ENCODE data around the gene ARL11.

Gene ARL11

DNA sequence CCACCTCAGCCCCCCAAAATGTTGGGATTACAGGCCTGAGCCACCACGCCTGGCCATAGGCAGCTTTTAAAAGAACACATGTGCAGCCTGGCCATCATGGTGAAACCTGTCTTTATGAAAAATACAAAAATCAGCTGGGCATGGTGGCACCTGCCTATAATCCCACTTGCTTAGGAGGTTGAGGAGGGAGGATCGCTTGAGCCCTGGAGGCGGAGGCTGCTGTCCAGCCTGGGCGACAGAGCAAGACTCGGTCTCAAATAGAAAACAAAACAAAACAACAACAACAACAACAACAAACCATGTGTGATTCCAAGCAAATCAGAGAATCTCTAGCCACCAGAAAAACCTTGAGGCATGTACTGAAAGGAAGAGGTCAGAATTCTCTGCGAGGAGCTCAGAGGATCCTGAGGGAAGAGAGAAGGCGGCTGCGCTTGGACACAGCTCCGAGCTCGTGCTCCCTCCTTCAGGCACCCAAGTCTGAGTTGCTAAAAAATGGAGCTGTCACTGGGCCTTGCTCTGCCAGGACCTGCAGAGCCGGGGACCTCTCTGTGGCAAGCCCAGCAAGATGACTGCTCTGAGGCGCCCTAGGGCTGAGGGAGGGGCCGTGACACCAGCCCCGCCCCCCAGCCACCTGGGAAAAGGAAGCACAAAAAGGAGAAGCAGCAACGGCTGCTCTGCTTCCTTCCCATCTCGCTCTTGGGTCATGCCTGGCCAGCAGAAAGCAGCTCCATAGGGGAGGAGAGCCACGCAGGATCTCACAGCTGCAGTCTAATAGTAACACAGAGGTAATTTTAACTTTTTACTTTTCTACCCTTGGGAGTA is at the start of gene ARL11:
Gene ARL11 (plus strand): TSS at position 677 of the 822 bp plus-strand sequence. CDS start 1,941 bp downstream, outside the sequence.
- Histone ChIP-seq H3K36me3 (replicated peaks; ENCODE audit: low read depth, low read length) (peaks cover 9% of the 10 kb centered on the region), H4K20me1 (ENCODE audit: insufficient read depth, low read length) (no peaks in the 10 kb centered on the region), H3K9ac (ENCODE audit: low read length) (peak within 1 kb of the TSS; percentile 69), H3K4me1 (ENCODE audit: low read length) (peaks cover 15% of the 10 kb centered on the region), H3K27me3 (ENCODE audit: low read depth, low read length) (no peaks in the 10 kb centered on the region), H3K4me3 (ENCODE audit: low read length) (peak within 1 kb of the TSS; percentile 77), H3K4me2 (ENCODE audit: low read length) (peak within 1 kb of the TSS; percentile 62), H3K9me3 (ENCODE audit: insufficient read depth, low read length) (no peaks in the 10 kb centered on the region), H3K27ac (ENCODE audit: low read length) (peak within 1 kb of the TSS; percentile 24), H2AFZ (ENCODE audit: low read depth, low read length) (peak within 1 kb of the TSS; percentile 88), H3K79me2 (ENCODE audit: low read length) (peaks cover 11% of the 10 kb centered on the region)
- TF ChIP-seq CTCF (IDR thresholded peaks at IDR 0.05; ENCODE audit: low read depth, low read length), result no peak
- TF ChIP-seq EZH2phosphoT487 (IDR thresholded peaks at IDR 0.05; ENCODE audit: low read depth), result no peak

GRCh38 chr13:49579501-49579900 is 48.8 kb upstream of the ARL11 start:
- H3K79me2 ChIP-seq (ENCODE audit: low read length), result 0 out of 2 replicates have a peak, but pooled peaks cover 3% of the 10 kb centered on the region
- no peak overlapping the region for H3K9ac ChIP-seq (ENCODE audit: low read length)
- no peak overlapping the region for H3K4me2 ChIP-seq (ENCODE audit: low read length)
- H3K4me3 ChIP-seq (ENCODE audit: low read length), result no peak overlapping the region
- no peaks in the 10 kb centered on the region for H3K27me3 ChIP-seq (ENCODE audit: low read depth, low read length)
- H4K20me1 ChIP-seq (ENCODE audit: insufficient read depth, low read length), result no peaks in the 10 kb centered on the region
- H2AFZ ChIP-seq (ENCODE audit: low read depth, low read length), result no peak overlapping the region
- H3K9me3 ChIP-seq (ENCODE audit: insufficient read depth, low read length), result no peaks in the 10 kb centered on the region
- H3K27ac ChIP-seq (ENCODE audit: low read length), result no peak overlapping the region
- peaks cover 9% of the 10 kb centered on the region for H3K4me1 ChIP-seq (ENCODE audit: low read length)
- H3K36me3 ChIP-seq (replicated peaks; ENCODE audit: low read depth, low read length), result peaks cover 7% of the 10 kb centered on the region
- TF ChIP-seq EZH2phosphoT487 (IDR thresholded peaks at IDR 0.05; ENCODE audit: low read depth) (no peak), CTCF (IDR thresholded peaks at IDR 0.05; ENCODE audit: low read depth, low read length) (no peak)

GRCh38 chr13:49580980-49581680 is 47.2 kb upstream of the ARL11 start:
- Histone ChIP-seq H3K27me3 (ENCODE audit: low read depth, low read length) (no peaks in the 10 kb centered on the region), H2AFZ (ENCODE audit: low read depth, low read length) (no peak overlapping the region), H4K20me1 (ENCODE audit: insufficient read depth, low read length) (no peaks in the 10 kb centered on the region), H3K79me2 (ENCODE audit: low read length) (0 out of 2 replicates have a peak, but pooled peaks cover 7% of the 10 kb centered on the region), H3K36me3 (replicated peaks; ENCODE audit: low read depth, low read length) (peaks cover 7% of the 10 kb centered on the region), H3K9ac (ENCODE audit: low read length) (no peak overlapping the region), H3K9me3 (ENCODE audit: insufficient read depth, low read length) (no peaks in the 10 kb centered on the region), H3K4me1 (ENCODE audit: low read length) (peaks cover 12% of the 10 kb centered on the region), H3K27ac (ENCODE audit: low read length) (no peak overlapping the region), H3K4me3 (ENCODE audit: low read length) (no peak overlapping the region), H3K4me2 (ENCODE audit: low read length) (no peak overlapping the region)
- TF ChIP-seq EZH2phosphoT487 (IDR thresholded peaks at IDR 0.05; ENCODE audit: low read depth) (no peak), CTCF (IDR thresholded peaks at IDR 0.05; ENCODE audit: low read depth, low read length) (no peak)

- TF ChIP-seq EZH2phosphoT487 (IDR thresholded peaks at IDR 0.05; ENCODE audit: low read depth) (no peak), CTCF (IDR thresholded peaks at IDR 0.05; ENCODE audit: low read depth, low read length) (no peak)
- Histone ChIP-seq H4K20me1 (ENCODE audit: insufficient read depth, low read length) (no peaks in the 10 kb centered on the region), H3K79me2 (ENCODE audit: low read length) (0 out of 2 replicates have a peak, but pooled peaks cover 7% of the 10 kb centered on the region), H3K9me3 (ENCODE audit: insufficient read depth, low read length) (no peaks in the 10 kb centered on the region), H3K4me2 (ENCODE audit: low read length) (peak overlapping the region; percentile 96), H2AFZ (ENCODE audit: low read depth, low read length) (peak overlapping the region; percentile 99), H3K4me1 (ENCODE audit: low read length) (peaks cover 15% of the 10 kb centered on the region), H3K4me3 (ENCODE audit: low read length) (peak overlapping the region; percentile 93), H3K27me3 (ENCODE audit: low read depth, low read length) (no peaks in the 10 kb centered on the region), H3K36me3 (replicated peaks; ENCODE audit: low read depth, low read length) (peaks cover 2% of the 10 kb centered on the region), H3K27ac (ENCODE audit: low read length) (no peak overlapping the region), H3K9ac (ENCODE audit: low read length) (peak overlapping the region; percentile 89)
Measured at GRCh38 chr13:49584771-49585182, 43.5 kb upstream of the ARL11 start.

Data from OCI-LY3 (cell line).